ENCODE measurements around the gene GIT1.

Gene GIT1

GRCh38 chr17:29616300-29617048, 27.0 kb upstream of the GIT1 start:
- DNase-seq (ENCODE audit: low read depth in 2 of 2): no peak

- peak; percentile 71 to 78 for DNase-seq (ENCODE audit: low read depth in 2 of 2)
These were observed 26.2 kb upstream of the GIT1 start for GRCh38 chr17:29615492-29616299.

GRCh38 chr17:29615048-29615385, 25.6 kb upstream of the GIT1 start:
- DNase-seq (ENCODE audit: low read depth in 2 of 2): no peak

GRCh38 chr17:29614349-29615047, 25.1 kb upstream of the GIT1 start:
- no peak for DNase-seq (ENCODE audit: low read depth in 2 of 2)

GRCh38 chr17:29613856-29614255, 24.4 kb upstream of the GIT1 start:
- DNase-seq (ENCODE audit: low read depth in 2 of 2): no peak

GRCh38 chr17:29613352-29613837, 23.9 kb upstream of the GIT1 start:
- DNase-seq (ENCODE audit: low read depth in 2 of 2): peak; percentile 94 to 97

GRCh38 chr17:29612404-29613280, 23.2 kb upstream of the GIT1 start:
- no peak for DNase-seq (ENCODE audit: low read depth in 2 of 2)

- DNase-seq (ENCODE audit: low read depth in 2 of 2): no peak
These were observed 22.6 kb upstream of the GIT1 start for GRCh38 chr17:29612094-29612403.

GRCh38 chr17:29611351-29612093, 22.1 kb upstream of the GIT1 start:
- DNase-seq (ENCODE audit: low read depth in 2 of 2): no peak

GRCh38 chr17:29610395-29610794, 20.9 kb upstream of the GIT1 start:
- DNase-seq (ENCODE audit: low read depth in 2 of 2): no peak

GRCh38 chr17:29608986-29609385, 19.5 kb upstream of the GIT1 start:
- DNase-seq (ENCODE audit: low read depth in 2 of 2): no peak

- no peak for DNase-seq (ENCODE audit: low read depth in 2 of 2)
These were observed 18.2 kb upstream of the GIT1 start for GRCh38 chr17:29607557-29608195.

GRCh38 chr17:29603109-29603674, 13.7 kb upstream of the GIT1 start:
- DNase-seq (ENCODE audit: low read depth in 2 of 2): no peak

GRCh38 chr17:29597361-29598172, 8.1 kb upstream of the GIT1 start:
- DNase-seq (ENCODE audit: low read depth in 2 of 2): no peak

GRCh38 chr17:29596811-29597210, 7.4 kb upstream of the GIT1 start:
- no peak for DNase-seq (ENCODE audit: low read depth in 2 of 2)

GRCh38 chr17:29595943-29596774, 6.7 kb upstream of the GIT1 start:
- no peak for DNase-seq (ENCODE audit: low read depth in 2 of 2)

GRCh38 chr17:29595107-29595942, 5.9 kb upstream of the GIT1 start:
- no peak for DNase-seq (ENCODE audit: low read depth in 2 of 2)
